Activated CD4-positive, alpha-beta T cell treated with anti-CD3 and anti-CD28 coated beads, Interleukin-10, Interleukin-2, amounts not matched to agents 100 ng/mL and 50 ng/mL, durations not matched to agents 16 hours and 8 hours (primary cell): ENCODE results near the gene HTT.
A peak's percentile ranks its signal among the peaks of the same experiment; 100 is the strongest.

Experiments used
- DNase-seq: peaks from one replicate; pipeline ENCODE4 v3.0.0-alpha.2; 2020

HTT gene

DNA sequence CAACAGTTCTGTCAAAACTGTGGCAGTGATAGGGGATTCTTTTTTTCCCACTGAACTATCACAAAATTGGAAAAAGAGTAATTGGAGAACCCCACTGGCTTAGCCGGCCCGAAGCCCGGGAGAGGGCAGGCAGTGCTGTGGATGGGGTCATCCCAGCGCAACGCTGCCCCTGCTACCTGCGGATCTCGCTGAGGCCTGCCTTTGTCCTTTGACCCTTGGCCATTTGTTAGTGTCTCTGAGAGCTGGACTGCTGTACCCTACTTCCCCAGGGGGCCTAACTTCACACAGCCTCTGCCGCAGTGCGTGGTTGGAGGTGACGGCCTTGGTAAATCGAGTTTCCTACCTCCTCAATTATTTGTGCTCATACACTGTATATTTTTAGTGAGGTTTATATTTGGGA lies 131.5 kb downstream of the HTT start:
- DNase-seq = no peak

DNA sequence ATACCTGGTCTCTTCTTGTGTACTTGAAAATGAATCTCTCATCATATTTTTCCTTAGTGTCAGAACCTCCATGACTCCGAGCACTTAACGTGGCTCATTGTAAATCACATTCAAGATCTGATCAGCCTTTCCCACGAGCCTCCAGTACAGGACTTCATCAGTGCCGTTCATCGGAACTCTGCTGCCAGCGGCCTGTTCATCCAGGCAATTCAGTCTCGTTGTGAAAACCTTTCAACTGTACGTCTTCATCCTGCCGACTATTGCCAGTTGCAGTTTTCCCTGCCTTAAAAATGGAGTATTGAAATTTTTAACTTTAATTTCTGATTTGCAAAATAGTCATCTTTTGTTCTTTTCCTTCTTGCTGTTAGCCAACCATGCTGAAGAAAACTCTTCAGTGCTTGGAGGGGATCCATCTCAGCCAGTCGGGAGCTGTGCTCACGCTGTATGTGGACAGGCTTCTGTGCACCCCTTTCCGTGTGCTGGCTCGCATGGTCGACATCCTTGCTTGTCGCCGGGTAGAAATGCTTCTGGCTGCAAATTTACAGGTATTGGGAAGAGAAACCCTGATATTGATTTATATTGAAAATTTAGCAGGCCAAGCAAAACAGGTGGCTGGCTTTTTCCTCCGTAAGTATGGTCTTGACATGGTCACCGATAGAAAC lies 132.1 kb downstream of the HTT start:
- no peak for DNase-seq

DNA sequence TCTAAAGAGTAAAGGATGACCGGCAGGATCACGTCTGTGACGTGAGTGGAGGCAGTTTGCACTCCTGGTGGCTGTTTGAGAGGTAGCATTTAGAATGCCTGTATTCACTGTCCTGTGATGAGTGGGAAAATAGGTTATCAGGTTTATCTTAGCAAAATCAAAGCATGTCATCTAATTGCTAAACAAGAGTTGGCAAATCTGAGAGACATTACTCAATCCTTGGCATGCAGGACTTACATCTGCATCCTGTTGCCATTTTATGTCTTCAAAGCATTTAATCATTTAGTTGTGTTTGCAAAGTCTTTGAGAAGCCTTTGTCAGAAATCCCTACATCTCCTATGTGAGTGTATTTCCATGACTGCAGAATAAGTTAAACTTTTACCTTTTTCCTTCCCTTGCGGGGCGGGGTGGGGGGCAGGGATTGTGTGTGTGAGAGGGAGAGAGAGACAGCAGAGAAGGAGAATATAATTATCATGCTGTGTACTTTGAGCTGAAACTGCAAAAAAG lies 133.1 kb downstream of the HTT start:
- no peak for DNase-seq

DNA sequence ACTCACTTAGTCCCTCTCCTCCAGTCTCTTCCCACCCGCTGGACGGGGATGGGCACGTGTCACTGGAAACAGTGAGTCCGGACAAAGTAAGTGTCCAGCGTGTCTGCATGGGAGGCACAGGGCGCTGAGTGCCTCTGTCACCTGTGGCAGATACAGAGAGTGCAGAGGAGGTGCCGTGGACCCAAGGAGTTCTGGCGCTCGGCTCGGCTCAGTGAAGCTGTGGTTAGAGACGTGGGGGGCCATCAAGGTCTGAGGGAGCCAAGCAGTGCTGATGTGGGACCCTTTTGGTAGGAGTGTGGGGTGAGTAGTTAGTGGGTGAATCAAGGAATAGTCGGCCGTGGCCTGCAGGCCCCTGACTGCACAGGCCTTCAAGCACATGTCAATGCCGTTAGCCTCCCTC lies 134.3 kb downstream of the HTT start:
- no peak for DNase-seq

DNA sequence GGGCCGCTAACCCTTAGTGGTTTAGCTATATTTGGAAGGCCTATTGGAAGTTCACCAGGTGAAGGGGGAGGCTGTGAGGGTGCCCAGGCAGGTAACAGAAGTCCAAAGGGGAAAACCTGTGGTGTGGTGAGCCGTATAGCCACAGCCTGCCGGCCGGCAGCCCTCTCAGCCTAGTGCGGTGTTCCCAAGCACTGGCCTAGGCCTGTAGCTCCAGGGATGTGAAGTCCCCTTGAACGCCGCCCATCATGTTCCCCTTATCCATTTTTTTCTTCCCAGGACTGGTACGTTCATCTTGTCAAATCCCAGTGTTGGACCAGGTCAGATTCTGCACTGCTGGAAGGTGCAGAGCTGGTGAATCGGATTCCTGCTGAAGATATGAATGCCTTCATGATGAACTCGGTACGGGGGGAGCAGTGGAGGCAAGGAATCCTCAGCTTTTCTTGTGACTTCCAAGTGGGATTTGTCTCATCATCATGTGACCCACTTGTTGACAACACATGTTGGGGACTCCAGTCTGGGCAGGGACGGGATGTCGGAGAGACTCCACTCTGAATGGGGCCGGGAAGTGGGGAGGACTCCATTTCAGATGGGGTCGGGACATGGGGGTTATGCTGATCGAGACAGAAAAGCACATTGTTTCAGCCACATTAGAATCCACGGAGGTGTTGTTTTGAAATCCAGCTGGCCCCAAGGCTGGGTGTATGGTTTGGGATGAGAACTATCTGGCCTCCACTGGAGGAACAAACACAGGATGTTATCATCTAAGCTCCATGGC lies 135.3 kb downstream of the HTT start:
- no peak for DNase-seq

DNA sequence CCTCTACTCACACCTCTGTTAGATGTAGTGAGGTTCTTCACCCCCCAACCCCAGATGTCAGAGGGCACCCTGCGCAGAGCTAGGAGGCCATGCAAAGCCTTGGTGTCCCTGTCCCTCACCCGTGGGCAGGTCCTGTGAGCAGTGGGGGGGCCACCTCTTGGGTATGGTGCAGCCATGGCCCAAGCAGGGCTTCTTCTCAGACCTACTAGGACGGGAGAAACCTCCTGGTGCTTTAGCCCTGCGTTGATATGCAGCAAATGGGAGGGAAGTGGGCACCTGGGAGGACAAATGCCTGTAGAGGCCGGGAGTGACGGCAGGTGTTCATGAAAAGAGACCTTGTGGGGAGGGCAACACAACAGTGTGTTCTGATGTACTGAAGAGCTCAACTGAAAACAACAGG lies 136.0 kb downstream of the HTT start:
- no peak for DNase-seq

DNA sequence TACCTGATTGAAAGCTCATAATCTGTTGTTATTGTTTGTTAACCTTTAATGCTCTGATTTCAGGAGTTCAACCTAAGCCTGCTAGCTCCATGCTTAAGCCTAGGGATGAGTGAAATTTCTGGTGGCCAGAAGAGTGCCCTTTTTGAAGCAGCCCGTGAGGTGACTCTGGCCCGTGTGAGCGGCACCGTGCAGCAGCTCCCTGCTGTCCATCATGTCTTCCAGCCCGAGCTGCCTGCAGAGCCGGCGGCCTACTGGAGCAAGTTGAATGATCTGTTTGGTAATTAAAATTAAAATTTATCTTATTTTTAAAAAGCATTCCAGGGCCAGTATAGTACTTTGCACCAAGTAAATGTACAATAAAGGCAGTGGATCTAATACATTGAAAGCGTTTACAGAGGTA lies 137.4 kb downstream of the HTT start:
- DNase-seq = no peak

DNA sequence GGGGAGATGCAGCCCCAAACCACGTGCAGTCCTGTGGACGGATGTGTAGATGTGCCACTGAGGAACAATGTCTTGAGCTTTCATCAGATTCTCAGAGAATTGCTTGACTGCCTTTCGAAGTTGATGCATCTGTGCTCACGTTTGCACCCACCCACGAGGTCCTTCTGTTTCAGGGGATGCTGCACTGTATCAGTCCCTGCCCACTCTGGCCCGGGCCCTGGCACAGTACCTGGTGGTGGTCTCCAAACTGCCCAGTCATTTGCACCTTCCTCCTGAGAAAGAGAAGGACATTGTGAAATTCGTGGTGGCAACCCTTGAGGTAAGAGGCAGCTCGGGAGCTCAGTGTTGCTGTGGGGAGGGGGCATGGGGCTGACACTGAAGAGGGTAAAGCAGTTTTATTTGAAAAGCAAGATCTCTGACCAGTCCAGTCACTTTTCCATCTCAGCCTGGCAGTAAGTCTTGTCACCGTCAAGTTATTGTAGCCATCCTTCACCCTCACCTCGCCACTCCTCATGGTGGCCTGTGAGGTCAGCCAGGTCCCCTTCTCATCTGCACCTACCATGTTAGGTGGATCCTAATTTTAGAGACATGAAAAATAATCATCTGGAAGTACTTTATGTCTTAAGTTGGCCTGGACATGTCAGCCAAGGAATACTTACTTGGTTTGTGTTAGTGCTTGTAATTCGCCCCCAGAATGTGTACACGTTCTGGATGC lies 138.1 kb downstream of the HTT start:
- DNase-seq = no peak

DNA sequence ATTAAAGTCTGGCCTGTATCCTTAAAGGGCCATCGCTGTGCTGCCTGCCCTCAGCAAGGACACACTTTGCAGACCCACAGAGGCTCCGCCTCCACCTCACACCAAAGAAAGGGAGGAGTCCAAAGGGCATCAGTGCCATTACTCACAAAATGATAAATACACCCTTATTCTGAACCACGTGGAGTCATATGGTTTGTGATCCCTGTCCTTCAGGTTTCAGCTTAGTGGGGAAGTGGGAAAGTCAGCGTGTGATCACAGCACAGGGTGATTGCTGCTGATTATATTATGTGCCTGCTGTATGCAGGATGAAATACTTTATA lies 138.6 kb downstream of the HTT start:
- no peak for DNase-seq

DNA sequence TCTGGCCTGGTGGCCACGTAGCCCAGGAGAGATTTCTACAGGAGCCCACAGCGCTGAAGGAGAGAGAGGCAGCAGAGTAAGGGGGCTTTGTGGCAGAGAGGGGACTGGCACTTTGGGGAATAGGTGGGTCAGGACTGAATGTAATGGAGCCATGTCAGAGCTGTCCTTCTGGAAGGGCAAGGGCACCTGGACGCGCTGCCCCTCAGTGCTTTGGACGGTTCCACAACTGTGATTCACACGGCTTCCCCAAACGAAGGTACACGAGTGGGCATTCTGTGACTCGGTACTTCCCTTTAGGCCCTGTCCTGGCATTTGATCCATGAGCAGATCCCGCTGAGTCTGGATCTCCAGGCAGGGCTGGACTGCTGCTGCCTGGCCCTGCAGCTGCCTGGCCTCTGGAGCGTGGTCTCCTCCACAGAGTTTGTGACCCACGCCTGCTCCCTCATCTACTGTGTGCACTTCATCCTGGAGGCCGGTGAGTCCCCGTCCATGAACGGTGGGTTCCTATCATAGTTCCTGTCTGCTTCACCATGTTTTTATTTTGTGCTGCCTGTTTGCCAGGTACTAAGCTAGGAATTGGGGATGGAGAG lies 139.3 kb downstream of the HTT start:
- DNase-seq = no peak

DNA sequence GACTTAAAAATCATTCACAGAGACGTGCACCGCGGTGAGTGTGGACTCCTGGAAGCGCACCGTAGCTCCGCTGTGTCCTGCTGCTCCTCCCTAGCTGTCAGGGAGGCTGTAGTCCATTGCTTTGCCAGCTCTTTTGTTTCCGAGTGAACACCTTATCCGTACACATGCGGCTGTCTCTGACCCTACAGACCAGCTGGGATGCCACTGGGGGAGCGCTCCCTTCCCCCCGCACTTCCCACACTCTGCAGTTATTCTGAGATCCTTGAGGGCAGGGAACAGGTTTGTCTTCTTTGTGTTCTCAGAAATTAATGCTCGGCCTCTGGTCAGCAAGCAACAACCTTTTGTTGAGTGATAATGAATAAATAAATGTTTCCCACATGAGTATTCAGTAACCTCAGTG lies 140.8 kb downstream of the HTT start:
- no peak for DNase-seq

DNA sequence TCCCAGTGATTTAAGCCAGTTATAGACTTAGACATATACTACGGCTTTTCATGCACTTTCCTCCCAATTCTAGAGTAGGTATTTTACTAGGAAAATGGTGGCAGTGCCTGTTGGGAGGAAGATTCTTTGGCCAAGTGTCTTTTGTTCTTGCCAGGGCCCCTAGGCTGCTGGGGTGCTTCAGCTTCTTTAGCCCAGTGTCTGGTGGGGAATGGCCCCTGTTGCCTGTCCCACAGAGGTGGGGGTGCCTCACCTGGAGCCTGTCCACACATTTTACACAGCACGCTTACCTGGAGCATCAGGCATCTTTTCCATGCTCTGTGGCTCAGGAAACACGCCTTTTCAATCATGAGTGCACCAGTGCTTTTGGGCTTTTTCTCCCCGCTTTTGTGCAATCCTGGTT lies 141.3 kb downstream of the HTT start:
- DNase-seq = no peak

DNA sequence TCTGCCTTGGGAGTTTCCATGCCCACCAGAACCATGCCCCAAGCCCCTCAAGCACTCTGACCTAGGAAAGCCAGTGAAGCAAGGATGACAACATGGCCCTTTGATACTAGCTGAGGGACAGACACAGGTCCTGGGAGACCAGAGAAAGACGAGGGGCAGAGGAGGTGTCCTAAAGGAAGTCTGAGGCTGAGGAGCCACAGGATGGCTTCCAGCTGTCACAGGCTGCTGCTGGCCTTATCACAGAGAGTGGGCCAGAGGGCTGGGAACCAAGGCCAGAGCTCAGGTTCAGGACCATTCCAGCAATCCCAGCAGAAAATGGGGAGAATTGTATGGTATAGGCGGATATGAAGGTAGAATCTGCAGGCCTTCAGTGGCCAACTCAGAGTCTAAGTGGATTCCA lies 142.8 kb downstream of the HTT start:
- no peak for DNase-seq

DNA sequence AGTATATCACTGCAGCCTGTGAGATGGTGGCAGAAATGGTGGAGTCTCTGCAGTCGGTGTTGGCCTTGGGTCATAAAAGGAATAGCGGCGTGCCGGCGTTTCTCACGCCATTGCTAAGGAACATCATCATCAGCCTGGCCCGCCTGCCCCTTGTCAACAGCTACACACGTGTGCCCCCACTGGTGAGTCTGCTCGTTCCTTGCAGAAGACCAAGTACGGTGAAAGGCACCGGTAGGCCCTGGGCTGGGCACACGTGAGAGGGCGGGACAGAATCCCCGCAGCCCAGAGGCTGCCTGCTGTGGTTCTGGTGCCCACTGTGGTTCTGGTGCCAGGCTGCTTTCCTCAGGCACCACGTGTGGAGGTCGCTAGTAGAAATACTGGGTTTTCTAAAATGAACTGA lies 143.3 kb downstream of the HTT start:
- no peak for DNase-seq

DNA sequence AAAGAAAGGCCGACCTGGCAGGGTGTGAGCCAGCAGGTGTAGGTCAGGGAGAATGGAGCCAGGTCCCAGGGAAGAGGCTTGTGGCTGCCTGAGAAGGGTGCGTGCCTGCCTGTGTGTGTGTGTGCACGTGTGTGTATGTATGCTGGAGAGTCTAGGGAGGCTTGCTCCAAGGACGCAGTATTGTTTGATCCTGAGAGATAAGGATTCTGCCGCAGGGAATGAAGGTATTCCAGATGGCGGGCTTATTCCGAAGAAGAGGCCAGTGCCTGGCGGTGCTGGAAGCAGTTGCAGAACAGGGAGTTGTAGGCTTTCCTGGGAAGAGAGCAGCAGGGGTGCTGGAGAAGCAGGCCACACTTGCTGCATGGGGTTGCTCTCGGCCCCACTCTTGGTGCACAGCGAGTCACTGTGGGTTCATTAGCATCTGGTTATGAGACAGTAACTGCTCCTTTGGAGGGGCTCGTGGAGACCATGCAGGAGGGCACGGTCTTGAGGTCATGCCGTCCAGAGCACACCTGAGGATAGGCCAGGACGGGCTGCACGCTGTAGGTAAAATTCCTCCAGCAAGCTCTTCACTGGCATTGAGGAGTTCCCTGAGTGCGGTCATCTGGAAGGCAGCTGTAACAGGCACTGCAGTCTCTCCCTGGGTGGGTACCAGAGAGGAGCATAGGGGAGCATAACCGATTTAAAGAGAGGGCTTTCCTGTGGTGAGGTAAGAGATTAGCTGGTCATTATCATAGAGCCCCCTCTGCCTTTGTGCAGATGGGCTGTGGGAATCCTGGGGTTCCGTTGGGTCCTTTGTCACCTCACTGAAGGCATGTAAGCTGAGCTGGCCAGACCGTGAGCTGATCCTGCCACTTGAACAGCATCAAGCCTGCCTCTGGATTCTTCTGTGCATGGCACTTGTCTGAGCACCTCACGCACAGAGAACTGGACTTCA lies 144.6 kb downstream of the HTT start:
- DNase-seq = no peak

DNA sequence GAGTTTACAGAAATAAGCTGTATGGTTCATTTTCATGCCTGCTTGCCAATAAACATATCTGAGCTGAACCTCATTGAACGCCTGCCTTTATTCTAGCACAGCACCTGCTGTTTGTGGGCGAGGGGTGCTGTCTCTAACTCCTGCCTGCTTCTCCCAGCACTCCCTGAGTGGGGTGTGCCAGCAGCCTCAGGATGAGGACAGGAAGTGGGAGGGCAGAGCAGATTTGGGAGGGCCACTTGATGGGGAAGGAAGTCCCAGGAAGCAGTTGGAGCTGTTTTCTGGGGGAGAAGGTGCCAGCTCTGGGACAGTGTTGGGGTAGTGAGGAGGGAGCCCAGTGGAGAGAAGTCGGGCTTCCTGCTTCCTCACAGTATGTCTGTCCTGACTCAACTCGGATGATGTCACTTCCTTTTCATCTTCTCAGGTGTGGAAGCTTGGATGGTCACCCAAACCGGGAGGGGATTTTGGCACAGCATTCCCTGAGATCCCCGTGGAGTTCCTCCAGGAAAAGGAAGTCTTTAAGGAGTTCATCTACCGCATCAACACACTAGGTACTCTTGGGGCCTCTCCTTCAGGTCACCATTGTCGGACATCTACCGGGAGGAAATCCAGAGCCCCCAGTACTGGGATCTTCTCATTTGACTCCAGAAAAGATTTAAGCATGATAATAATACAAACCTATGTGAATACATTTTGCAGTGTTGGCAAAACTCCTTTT lies 145.4 kb downstream of the HTT start:
- no peak for DNase-seq

DNA sequence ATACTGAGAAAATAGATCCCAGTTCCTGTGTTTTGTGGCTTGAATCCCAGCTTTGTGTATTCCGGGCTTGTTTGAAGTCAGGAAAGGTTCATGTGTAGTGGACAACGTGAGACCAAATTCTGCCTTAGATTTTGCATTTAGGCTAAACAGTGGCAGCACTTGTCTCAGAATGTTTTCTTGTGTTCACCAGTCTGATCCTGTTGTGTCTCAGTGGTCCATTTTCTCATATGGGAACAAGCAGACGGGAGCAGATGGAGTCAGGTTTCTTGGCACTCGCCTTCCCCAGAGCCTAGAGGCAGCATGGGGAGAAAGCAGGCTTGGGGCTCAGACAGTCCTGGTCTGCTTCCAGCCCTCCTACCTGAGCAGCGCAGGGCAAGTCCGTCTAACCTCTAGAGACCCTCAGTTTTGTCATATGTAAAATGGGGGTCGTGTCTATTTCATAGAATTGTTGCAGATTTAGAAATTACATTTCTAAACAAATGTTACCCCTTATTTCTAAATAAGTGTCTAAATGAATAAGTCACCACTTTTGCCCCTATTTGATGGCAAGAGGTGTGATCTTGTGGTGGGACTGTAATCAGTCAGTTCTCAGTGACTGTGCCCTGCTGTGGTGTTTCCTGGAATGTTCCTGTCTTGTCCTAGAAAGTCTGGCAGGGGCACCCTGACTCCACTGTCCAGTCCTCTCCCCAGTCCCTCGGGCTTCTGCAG lies 146.1 kb downstream of the HTT start:
- DNase-seq = peak; percentile 53

DNA sequence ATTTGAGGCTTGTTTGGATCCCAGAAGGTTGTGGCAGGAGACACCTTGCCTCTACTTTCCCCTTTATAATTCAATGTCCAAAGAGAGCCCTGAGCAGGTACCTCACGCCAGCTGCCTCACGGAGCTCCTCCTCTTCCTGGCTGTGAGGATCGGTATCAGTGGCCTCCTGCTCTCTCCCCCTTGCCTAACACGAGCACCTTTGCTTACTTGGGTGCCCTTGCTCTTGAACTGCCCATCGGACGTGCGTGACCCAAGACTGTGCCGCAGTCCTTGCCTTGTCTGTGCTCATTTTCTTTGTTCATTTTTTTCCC lies 146.7 kb downstream of the HTT start:
- DNase-seq = no peak

DNA sequence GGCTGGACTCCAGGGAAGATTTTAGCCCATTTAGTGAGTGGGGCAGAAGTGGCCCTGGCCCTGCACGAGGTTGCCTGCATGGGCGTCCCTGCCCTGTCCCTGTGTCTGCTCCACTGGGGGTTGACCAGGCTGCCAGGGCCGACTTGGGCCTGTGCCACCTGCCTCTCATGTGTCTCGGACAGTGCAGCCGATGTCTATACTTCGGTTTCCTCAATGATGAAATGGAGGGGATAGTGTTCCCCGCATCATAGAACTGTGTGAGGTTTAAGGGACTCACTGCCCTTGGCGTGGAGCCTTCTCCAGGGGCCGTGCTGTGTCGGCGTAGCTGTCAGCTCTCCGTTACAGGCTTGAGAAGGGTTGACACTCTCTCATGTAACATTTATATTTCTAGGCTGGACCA lies 147.5 kb downstream of the HTT start:
- no peak for DNase-seq

DNA sequence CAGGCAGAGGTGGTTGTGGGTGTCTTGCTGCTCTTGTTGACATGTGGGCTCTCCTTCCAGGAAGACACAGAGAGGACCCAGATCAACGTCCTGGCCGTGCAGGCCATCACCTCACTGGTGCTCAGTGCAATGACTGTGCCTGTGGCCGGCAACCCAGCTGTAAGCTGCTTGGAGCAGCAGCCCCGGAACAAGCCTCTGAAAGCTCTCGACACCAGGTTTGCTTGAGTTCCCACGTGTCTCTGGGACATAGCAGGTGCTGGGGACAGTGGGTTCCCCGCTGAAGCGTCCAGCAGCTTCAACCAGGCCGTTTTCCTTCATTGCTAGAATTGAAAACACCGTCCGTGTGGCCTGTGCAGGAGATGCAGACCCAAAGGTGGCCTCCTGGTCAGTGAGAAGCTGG lies 148.9 kb downstream of the HTT start:
- DNase-seq = no peak

DNA sequence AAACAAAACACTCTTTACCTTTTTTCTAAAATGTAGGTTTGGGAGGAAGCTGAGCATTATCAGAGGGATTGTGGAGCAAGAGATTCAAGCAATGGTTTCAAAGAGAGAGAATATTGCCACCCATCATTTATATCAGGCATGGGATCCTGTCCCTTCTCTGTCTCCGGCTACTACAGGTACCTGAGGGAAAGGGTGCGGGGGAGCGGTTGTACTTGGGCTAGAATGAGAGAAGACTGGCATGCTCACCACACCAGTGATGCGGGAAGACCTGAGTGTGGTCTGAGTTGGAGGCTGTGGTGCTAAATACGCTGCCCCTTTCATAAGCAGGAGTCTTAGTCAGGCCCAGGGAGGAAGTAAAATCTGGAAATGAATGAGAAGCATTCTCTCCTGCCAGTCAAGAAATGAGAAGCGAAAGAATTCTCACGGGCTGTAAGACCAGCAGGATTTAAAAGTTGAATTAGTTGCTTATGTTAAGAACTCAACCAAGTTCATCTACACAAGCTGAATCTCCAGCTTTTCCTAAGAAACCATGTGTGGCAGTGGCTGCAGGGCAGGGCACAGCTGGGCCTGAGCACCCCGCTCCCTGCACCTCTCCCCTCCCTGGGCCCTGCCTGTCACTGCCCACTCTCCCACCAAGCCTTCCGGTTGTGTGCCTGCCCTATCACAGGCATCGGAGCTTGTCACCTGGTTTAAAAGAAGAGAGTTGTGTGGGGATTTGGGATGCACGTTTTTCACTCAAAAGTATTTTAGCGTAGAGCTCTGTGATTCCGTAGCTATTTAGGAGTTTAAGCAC lies 149.7 kb downstream of the HTT start:
- DNase-seq = no peak
